ENCODE results near the gene MX1. TPM values are rescaled to one million over a fixed set of nuclear protein-coding genes. Genes with fewer than 3 reads are reported as not detected.

MX1 gene
- total and polyA plus RNA-seq, 2 donors (not counting 3 experiments of a cell fraction or from before 2014, with no cell fraction given), result 5.9 to 25.1 TPM

DNA sequence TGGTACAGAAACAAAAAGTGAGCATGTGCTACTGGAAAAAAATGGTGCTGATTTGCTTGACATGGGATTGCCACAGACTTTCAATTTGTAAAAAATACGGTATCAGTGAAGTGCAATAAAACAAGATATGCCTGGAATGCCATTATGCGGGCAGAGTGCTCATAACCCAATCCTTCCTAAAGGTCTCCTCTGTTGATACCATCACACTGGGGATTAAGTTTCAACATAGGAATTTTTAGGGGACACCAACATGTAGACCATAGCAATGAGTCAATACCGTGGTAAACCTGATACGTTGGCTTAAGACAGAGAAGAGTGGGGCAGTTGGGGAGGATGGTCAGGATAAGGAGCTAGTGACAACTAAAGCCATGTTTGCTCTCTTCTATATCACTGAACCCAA lies 20.5 kb downstream of the MX1 start:
- dilution Hi-C loops (cut with MboI; ENCODE audit: extremely low pct_ligation_motif_present, low sequenced_read_pairs) (no loop called here), intact Hi-C loops (cut with micrococcal nuclease) (no loop called here)
- Histone ChIP-seq H3K9me3 (replicated peaks; ENCODE audit: control insufficient read depth, insufficient read depth, low read length) (no peaks in the 10 kb centered on the region), H3K27ac (ENCODE audit: insufficient read depth, low read depth, low read length) (no peak overlapping the region), H4K20me1 (replicated peaks; ENCODE audit: control insufficient read depth, extremely low read depth, insufficient read depth, low read length) (no peaks in the 10 kb centered on the region), H2AFZ (ENCODE audit: low read depth, low read length) (no peak overlapping the region), H3K27me3 (ENCODE audit: control insufficient read depth in 2 of 2, insufficient read depth in 2 of 2, low read length in 2 of 2) (no peaks in the 10 kb centered on the region), H3K36me3 (ENCODE audit: control insufficient read depth in 2 of 2, extremely low read depth in 1 of 2, insufficient read depth in 2 of 2, low read length in 2 of 2) (no peaks in the 10 kb centered on the region), H3K9me1 (replicated peaks; ENCODE audit: control insufficient read depth, extremely low read depth, insufficient read depth, low read length) (no peaks in the 10 kb centered on the region), H3K4me2 (ENCODE audit: insufficient read depth, low read length) (no peak overlapping the region), H3K79me2 (ENCODE audit: control insufficient read depth, insufficient read depth, low read length) (no peaks in the 10 kb centered on the region), H3K4me1 (ENCODE audit: control insufficient read depth, extremely low read depth, insufficient read depth, low read length) (no peaks in the 10 kb centered on the region), H3K4me3 (replicated peaks in 1 of 3; ENCODE audit: insufficient read depth in 1 of 3, low read depth in 1 of 3, low read length in 3 of 3) (no peak overlapping the region), H3K9ac (replicated peaks; ENCODE audit: extremely low read depth, insufficient read depth, low read length) (no peak overlapping the region)
- ChIA-PET CTCF (no interaction called here), POLR2A (no interaction called here)
- DNase-seq (ENCODE audit: low read depth, low spot score) (no peak), FAIRE-seq (no peak)
- TF ChIP-seq MYC (IDR thresholded peaks at IDR 0.05; ENCODE audit: low read depth, low read length), result no peak
- TF ChIP-seq GATA2 (IDR thresholded peaks at IDR 0.05; ENCODE audit: insufficient read depth, insufficient read length, low read depth, low read length), result no peak
- no peak for TF ChIP-seq FOS (IDR thresholded peaks at IDR 0.05; ENCODE audit: borderline replicate concordance, insufficient read depth, low read length)
- TF ChIP-seq EZH2 (IDR thresholded peaks at IDR 0.05; ENCODE audit: borderline replicate concordance, low read depth, low read length, severe bottlenecking), result no peak
- no peak for TF ChIP-seq POLR2A (IDR thresholded peaks at IDR 0.05; ENCODE audit: low read depth, low read length)
- TF ChIP-seq CTCF (IDR thresholded peaks at IDR 0.05; ENCODE audit: extremely low read depth in 1 of 2, insufficient read depth in 1 of 2, low read depth in 1 of 2, low read length in 2 of 2), result no peak
- BruUV-seq (replicated peaks), result no TSS peak

GRCh38 chr21:41447356-41447755 lies 21.3 kb downstream of the MX1 start:
- ChIA-PET POLR2A (no interaction called here), CTCF (no interaction called here)
- Histone ChIP-seq H3K79me2 (ENCODE audit: control insufficient read depth, insufficient read depth, low read length) (no peaks in the 10 kb centered on the region), H3K4me2 (ENCODE audit: insufficient read depth, low read length) (no peak overlapping the region), H3K9ac (replicated peaks; ENCODE audit: extremely low read depth, insufficient read depth, low read length) (no peak overlapping the region), H3K4me3 (replicated peaks in 1 of 3; ENCODE audit: insufficient read depth in 1 of 3, low read depth in 1 of 3, low read length in 3 of 3) (no peak overlapping the region), H3K27me3 (ENCODE audit: control insufficient read depth in 2 of 2, insufficient read depth in 2 of 2, low read length in 2 of 2) (no peaks in the 10 kb centered on the region), H4K20me1 (replicated peaks; ENCODE audit: control insufficient read depth, extremely low read depth, insufficient read depth, low read length) (no peaks in the 10 kb centered on the region), H3K9me3 (replicated peaks; ENCODE audit: control insufficient read depth, insufficient read depth, low read length) (no peaks in the 10 kb centered on the region), H3K36me3 (ENCODE audit: control insufficient read depth in 2 of 2, extremely low read depth in 1 of 2, insufficient read depth in 2 of 2, low read length in 2 of 2) (no peaks in the 10 kb centered on the region), H3K4me1 (ENCODE audit: control insufficient read depth, extremely low read depth, insufficient read depth, low read length) (no peaks in the 10 kb centered on the region), H3K9me1 (replicated peaks; ENCODE audit: control insufficient read depth, extremely low read depth, insufficient read depth, low read length) (no peaks in the 10 kb centered on the region), H2AFZ (ENCODE audit: low read depth, low read length) (no peak overlapping the region), H3K27ac (ENCODE audit: insufficient read depth, low read depth, low read length) (no peak overlapping the region)
- BruUV-seq (replicated peaks), result no TSS peak
- TF ChIP-seq GATA2 (IDR thresholded peaks at IDR 0.05; ENCODE audit: insufficient read depth, insufficient read length, low read depth, low read length) (no peak), CTCF (IDR thresholded peaks at IDR 0.05; ENCODE audit: extremely low read depth in 1 of 2, insufficient read depth in 1 of 2, low read depth in 1 of 2, low read length in 2 of 2) (no peak), MYC (IDR thresholded peaks at IDR 0.05; ENCODE audit: low read depth, low read length) (no peak), MAX (IDR thresholded peaks at IDR 0.05; ENCODE audit: insufficient read depth, insufficient read length) (no peak)
- dilution Hi-C loops (cut with MboI; ENCODE audit: extremely low pct_ligation_motif_present, low sequenced_read_pairs), result no loop called here
- FAIRE-seq (no peak), DNase-seq (ENCODE audit: low read depth, low spot score) (no peak)
- intact Hi-C loops (cut with micrococcal nuclease), result no loop called here

Data from endothelial cell of umbilical vein (primary cell).